GM19452 (cell line): ENCODE results near the gene ACP7.
"Not testable (repeated sequence)": the region's sequence is repeated elsewhere in the genome, so short reads cannot be mapped to it uniquely, and the experiment has no call there.

ENCODE experiments used
- ATAC-seq: cut with Tn5 transposase; IDR thresholded peaks from one replicate; pipeline ENCODE4 v1.9.1; 2021; ENCODE audit not compliant: unreplicated experiment

Gene ACP7, protein sequence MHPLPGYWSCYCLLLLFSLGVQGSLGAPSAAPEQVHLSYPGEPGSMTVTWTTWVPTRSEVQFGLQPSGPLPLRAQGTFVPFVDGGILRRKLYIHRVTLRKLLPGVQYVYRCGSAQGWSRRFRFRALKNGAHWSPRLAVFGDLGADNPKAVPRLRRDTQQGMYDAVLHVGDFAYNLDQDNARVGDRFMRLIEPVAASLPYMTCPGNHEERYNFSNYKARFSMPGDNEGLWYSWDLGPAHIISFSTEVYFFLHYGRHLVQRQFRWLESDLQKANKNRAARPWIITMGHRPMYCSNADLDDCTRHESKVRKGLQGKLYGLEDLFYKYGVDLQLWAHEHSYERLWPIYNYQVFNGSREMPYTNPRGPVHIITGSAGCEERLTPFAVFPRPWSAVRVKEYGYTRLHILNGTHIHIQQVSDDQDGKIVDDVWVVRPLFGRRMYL

DNA sequence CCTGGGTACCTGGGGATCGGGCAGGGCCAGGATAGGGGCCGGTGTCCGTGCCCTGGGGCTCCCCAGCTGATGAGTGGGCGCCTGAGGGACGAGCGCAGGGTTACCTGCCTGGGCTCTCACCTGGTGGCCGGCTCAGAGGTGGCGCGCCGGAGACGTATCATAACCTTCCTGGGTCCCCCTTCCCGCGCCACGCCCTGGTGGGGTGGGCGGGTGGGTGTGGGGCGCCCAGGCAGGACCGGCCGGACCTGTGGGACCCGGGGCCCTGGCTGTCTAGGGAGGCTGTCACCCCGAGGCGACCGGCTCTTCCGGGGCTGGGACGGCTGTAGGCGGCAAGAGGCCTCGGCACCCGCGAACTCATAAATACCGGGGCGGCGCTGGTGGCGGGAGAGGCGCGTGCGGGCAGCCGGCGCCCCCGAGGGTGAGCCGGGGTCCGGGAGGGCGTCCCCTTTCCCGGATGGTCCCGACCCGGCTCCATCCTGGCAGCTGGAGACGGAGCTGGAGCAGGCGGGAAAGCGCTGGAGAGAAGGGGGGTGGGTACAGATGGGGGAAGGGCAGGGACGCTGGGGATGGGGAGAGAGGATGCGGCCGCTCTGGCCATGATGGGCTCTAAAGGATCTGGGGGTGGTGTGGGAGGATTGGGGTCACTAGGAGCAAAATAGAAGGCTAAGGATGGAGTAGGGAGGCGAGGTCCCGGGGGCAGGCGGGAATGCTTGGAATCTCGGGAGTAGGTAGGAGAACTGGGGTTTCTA lies at the start of gene ACP7:
TSS of gene ACP7 (plus strand) at position 386 of the 749 bp plus-strand sequence. CDS start 902 bp downstream, outside the sequence.
- no peak for ATAC-seq

DNA sequence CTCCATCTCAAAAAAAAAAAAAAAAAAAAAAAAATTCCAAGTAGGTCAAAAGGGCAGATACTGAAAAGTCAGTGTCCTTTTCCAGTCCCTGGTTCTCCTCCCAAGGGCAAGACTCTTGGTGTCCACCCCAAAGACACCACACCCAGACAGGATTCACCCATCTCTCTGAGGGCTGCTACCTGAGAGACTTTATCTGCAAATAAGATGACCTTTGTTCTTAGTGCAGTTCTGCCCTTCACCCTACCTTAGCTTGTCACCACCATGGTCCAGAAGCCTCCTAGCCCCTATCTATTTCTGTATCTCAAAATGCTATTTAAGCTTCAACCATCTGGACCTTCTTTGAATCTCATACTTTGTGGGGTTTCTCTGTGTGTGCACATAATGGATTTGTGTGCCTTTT lies 47.6 kb upstream of the ACP7 start:
- no peak for ATAC-seq

DNA sequence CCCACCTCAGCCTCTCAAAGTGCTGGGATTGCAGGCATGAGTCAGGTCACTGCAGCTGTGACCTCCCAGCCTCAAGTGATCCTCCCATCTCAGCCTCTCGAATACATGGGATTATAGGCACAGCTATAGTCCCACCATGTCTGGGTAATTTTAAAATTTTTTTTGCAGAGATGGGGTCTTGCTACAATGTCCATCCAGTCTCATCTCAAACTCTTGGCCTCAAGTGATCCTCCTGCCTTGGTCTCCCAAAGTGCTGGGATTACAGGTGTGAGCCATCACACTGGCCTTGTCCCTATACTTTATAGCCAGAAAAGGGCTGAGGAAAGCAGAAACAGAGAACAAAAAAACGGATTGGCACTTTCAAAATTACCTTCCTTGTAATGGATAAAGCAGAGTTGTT lies 47.0 kb upstream of the ACP7 start:
- ATAC-seq: no peak

DNA sequence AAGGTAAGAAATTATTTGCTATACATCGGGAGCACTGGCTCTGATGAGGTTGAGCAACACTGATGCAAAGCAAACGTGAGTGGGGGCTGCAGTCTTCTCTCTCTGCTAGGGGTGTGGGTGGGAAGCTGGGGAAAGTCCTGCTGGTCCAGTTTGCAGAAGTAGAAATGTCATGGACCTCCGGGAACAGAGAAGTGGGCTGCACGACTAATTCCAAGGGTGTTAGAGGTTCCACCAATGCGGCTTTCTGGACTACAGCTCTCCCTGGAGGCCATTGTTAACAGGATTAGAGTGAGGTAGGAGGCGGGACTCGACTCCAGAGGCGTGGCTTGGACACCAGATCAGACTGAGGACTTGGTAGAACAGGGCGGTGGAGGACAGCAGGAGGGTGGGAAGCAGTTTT lies 46.1 kb upstream of the ACP7 start:
- no peak for ATAC-seq

DNA sequence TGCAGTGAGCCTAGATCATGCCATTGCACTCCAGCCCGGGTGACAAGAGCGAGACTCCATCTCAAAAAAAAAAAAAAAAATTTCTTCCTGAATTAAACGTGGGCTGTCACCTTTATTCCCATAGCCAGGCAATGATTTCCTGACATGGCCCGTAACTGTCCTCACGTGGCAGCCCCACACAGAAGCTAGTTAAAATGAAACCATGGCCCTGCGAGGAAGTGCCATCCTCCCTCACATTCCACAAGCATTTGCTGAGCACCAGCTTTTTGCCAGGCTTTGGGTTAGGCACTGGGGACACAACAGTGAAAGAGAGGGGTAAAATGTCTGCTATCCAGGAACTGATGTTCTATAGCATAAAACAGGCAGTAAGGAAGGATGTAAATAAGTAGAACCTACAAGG lies 38.7 kb upstream of the ACP7 start:
- no peak for ATAC-seq

DNA sequence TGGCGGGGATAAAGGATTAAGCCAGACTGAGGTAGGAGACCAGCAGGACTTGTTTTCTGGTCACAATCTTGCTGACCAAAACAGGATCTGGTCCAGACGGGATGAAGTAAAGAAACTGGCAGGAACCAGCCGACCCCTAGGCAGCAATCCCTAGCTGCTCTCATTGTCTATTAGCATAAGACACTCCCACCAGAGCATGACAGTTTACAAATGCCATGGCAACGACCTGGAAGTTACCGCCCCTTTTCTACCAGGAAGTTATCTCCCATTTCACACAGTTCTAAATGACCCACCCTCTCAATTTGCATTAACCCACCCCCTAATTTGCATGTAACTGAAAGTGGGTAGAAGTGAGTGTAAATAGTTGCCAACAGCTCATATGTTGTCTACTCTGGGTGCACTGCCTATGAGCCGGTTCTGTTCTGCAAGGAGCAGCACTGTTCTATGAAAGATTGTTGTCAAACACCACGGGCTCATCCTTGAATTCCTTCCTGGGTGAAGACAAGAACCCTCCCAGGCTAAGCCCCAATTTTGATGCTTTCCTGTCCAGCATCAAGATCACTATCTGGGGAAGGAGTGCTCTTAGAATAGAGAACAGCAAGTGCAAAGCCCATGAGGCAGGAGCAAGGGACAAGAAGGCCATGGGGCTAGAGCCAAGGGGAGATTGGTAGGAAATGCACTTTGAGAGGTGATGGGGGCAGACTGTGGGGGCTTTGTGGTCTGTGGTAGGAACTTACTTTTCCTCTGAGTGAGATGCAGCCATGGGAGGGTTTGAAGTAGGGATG lies 37.9 kb upstream of the ACP7 start:
- ATAC-seq: no peak

DNA sequence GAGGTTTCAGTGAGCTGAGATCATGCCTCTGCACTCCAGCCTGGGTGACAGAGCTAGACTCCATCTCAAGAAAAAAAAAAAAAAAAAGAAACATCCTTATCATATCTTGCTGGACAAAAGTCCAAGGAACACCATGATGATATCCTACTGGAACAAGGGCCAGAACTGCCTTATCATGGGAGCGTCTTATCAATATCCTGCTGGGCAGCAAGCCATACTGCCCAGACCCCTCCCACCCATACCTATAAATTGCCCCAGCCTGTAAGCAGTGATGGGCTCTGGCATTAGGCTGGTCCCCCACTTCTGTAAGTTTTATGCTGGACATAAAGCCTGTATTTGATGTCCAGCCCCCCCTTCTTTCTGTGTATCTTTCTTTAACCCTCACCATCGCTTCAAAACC lies 37.1 kb upstream of the ACP7 start:
- no peak for ATAC-seq

DNA sequence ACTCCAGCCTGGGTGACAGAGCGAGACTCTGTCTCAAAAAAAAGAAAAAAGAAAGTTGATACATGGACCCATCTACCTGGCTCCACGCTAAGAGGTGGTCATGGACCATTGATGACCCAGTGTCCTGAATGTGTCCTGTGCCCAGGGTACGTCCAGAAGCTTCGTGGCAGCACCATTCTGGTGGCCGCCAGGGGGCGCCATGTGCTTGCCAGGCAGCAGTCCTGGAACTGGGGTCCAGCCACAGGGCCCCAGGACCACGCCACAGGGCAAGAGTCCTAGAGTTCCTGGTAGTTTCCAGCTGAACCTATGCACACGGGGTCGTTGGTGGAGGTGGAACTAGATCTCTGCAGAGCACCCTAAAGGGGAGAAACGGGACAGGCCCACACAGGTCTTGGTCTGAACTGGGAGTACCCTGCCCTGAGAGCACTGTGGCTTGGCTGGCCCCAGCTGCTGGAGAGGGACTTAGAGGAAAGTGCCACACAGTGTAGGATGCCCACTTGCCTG lies 31.9 kb upstream of the ACP7 start:
- ATAC-seq: no peak

DNA sequence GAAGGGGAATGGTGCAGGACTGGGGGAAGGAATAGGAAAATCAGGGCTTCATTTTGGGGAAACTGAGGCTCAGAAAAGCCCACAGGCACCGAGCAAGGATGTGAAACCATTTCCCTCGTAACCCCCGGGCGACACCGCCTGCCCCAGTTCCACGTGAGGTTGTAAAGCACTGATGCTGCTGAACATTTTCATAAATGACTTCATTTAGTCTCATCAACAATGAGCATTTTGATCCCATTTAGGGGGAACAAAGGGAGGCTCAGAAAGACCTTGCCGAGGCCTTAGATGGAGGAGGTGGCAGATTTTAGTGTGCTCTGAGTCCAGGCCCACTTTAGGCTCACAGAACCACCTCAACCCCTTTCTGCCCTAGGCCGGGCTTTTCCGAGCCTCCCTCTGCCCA lies 31.3 kb upstream of the ACP7 start:
- no peak for ATAC-seq

DNA sequence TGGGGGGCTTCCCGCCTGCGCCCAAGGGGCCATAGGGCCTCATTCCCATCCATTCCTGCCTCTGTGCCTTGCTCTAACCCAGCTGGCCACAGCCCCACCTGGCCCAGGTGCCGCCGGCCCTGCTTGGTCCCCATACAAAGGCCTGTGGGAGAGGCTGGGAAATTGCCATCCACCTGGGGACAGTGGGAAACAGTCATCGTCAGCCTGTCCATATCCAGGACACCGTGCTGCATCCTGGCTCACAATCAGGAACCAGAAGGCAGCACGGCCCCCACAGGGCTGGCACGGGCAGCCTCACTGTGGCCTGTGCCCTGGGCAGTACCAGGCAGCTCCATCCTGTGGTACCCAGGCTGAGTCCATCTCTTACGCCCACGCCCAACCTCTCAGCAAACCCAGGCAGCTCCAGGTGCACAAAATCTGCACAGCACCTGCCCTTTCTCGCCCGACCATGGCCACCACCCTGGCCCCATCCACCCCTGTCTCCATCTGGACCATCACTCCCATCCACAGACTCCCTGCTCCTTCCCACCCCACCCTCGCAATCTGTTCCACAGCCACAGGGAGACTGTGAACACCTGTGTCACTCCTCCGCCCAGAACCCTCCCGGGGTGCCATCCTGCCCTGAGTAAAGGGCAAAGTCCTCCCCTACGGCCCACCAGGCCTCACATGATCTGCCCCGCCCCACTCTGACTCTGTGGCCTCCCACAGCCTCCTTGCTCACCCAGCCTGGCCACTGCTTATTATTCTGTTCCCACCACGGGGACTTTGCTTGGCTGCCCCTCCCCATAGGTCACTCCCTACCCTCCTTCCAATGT lies 30.7 kb upstream of the ACP7 start:
- no peak for ATAC-seq

DNA sequence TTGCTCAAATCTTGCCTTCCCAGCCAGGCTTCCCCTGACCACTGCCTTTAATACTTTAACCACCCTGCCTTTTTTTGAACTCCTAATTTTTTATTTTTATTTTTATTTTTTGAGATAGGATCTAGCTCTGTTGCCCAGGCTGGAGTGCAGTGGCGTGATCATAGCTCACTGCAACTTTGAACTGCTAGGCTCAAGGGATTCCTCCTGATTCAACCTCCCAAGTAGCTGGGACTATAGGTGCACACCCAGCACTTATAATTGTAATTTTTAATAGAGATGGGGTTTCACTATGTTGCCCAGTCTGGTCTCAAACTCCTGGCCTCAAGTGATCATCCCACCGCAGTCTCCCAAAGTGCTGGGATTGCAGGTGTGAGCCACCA lies 30.1 kb upstream of the ACP7 start:
- ATAC-seq: no peak

DNA sequence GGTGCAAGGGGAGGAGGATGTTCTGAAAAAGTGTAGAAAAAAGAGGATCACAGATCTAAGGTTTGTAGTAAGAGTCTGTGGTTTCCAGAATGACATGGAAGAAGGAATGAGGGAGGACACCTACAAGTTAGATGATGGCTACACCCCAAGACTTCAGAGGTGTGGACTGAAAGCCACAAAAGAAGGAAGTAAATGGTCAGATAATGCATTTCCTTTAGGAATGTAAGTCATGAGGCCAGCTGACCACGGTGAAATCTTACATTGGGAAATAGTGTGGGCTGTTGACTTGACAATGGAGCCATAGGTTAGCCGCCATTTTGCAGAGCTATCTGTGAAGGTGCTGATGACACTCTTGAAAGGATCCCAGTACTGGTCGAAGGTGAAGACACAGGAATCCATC lies 26.6 kb upstream of the ACP7 start:
- ATAC-seq: no peak

DNA sequence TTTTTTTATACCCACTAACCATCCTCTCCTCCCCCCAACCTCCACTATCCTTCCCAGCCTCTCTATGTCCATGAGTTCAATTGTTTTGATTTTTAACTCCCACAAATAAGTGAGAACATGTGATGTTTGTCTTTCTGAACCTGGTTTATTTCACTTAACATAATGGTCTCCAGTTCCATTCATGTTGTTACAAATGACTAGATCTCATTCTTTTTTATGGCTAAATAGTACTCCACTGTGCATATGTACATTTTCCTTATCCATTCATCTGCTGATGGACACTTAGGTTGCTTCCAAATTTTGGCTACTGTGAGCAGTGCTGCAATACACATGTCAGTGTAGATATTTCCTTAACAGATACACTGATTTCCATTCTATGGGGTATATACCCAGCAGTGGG lies 24.9 kb upstream of the ACP7 start:
- no peak for ATAC-seq

DNA sequence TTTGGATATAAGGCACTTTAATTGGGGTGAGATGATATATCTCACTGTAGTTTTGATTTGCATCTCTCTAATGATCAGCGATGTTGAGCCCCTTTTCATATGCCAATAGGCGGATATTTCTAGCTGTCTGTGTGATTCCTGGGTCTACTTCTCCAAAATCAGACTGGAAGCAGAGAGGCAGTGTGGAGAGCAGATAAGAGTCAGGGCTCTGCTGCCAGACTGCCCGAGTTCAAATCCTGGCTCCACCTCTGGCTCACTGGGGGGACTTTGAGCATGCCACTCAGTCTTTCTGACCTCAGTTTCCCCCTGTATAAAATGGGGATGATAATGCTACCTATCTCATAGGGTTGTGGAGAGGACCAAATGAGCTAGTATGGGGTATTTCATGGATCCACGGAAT lies 24.0 kb upstream of the ACP7 start:
- no peak for ATAC-seq

DNA sequence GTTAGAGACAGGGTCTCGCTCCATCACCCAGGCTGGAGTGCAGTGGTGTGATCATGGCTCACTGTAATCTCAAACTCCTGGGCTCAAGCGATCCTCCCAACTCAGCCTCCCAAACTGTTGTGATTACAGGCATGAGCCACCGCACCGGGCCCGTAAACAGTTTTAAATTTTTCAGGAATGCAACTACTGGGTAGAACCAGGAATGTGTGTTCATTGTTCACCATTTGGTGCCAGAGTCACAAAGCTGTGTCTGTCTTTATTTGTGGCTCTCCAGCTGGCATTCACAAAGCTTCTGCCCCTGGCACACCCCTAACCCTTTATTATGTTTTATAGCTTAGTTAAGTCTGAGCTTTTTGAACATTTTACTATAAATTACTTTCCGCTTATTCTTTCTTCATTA lies 19.8 kb upstream of the ACP7 start:
- ATAC-seq: no peak

DNA sequence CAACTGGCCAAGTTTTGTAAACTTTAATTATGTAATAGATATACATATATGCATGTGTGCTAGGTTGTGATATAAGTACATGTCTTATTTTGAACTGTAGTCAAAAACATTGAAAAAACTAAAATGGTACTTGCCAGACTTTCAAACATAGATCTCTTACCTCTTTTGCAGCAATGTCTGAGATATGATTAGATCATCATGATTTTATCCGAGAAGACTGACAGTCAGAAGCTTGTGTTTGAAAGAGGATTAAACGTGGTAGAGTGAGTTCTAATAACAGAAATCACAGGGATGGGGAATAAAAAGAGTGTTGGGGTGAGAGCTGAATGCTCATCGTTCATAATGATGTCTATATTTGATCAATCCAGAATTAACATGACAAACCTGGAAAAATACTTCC lies 18.2 kb upstream of the ACP7 start:
- no peak for ATAC-seq

DNA sequence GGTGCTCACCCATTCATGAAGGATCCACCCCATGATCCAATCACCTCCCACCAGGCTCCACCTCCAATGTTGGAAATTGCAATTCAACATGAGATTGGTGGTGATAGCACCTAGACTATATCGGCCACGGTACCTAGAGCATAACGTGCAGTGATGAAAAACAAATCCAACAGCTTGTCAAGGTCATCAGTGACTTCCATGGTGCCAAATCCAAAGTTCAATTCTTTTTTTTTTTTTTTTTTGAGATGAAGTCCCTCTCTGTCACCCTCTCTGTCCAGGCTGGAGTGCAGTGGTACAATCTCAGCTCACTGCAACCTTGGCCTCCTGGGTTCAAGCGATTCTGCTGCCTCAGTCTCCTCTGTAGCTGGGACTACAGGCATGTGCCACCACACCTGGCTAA lies 17.1 kb upstream of the ACP7 start:
- no peak for ATAC-seq

DNA sequence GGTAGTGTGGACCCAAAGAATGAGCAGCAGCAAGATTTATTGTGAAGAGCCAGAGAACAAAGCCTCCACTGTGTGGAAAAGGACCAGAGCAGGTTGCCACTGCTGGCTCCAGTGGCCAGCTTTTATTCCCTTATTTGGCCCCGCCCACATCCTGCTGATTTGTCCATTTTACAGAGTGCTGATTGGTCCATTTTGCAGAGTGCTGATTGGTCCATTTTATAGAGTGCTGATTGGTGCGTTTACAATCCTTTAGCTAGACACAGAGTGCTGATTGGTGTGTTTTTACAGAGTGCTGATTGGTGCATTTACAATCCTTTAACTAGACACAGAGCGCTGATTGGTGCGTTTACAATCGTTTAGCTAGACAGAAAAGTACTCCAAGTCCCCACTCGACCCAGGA lies 15.9 kb upstream of the ACP7 start:
- ATAC-seq: not testable (repeated sequence)

DNA sequence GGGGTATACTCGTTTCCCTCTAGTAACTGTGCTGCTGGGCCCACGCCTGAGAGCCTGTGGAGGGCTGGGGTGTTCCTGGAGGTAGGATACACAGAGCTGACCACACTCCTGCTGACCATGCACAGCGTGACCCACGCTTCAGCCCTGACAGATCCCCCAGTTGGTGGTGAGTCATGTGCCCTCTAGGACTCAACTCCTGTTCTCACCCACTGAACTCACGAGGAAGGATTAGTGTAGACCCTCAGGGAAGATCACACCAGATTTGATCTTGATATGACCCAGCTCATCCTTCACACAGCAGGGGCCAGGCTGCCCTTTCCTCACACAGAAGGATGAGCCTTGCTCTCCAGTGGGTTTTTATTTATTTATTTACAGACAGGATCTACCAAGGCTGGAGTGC lies 13.3 kb upstream of the ACP7 start:
- no peak for ATAC-seq

DNA sequence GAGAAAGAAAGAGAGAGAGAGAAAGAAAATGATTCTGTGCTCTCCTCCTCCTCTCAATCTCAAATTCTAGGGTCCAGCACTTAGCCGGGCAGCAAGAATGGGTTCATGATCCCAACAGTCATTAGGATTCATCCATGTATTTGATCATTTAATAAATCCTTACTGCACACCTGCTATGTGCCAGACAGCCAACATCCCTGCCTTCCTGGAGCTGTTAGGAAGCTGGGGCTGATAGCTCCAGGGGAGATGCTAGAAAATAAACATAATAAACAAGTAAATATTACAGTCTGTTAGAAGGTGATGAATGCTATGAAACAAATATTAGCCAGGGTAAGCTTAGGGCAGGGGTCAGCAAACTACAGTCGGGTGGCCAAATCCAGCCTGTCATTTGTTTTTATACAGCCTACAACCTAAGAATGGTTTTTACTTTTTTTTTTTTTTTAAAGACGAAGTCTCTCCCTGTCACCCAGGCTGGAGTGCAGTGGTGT lies 9.9 kb upstream of the ACP7 start:
- no peak for ATAC-seq

DNA sequence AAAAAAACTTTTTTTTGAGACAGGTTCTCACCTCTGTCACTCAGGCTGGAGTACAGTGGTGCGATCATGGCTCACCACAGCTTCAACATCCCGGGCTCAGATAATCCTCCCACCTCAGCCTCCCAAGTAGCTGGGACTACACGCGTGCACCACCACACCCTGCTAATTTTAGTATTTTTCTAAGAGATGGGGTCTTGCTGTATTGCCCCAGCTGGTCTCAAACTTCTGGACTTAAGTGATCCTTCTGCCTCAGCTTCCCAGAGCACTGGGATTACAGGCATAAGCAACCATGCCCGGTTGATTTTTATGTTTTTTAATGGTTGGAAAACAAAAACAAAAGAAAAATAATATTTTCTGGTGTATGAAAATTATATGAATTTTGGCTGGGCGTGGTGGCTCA lies 9.2 kb upstream of the ACP7 start:
- no peak for ATAC-seq
